GM19238 (cell line): ENCODE measurements around the gene SOWAHB.
"Not testable (repeated sequence)": the region's sequence is repeated elsewhere in the genome, so short reads cannot be mapped to it uniquely, and the experiment has no call there.

Source experiments
- DNase-seq: peaks from one replicate; pipeline ENCODE4 v3.0.0; 2011; ENCODE audit warnings: low spot score; ENCODE audit not compliant: insufficient read length

Gene SOWAHB

DNA sequence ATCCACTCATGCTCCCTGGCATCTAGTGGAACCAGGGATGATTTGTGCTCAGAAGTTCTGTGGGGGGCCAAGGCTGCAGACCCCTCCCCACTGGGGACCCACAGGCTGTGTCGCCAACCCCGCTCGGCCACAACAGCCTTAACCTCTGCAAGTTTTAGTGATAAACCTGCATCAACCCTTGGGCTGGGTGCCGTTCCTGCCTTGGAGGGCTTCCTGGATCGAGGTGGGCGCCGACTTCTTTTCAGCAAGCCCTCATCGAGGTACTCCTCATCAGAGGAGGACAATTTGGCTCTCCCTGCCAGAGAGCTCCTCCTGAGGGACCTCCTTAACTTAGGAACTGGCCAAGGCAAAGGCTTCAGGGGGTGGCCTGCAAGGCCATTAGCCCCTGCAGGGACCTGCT, 1.9 kb downstream of the SOWAHB start:
- no peak for DNase-seq

GRCh38 chr4:76895619-76896018, 2.3 kb downstream of the SOWAHB start:
- DNase-seq: no peak

- DNase-seq: no peak
Observed at GRCh38 chr4:76894537-76895255, 3.2 kb downstream of the SOWAHB start.

GRCh38 chr4:76892601-76893000, 5.3 kb downstream of the SOWAHB start:
- DNase-seq: no peak

- no peak for DNase-seq
Observed at GRCh38 chr4:76892001-76892400, 5.9 kb downstream of the SOWAHB start.

- no peak for DNase-seq
Observed at GRCh38 chr4:76886848-76887441, 11.0 kb downstream of the SOWAHB start.

GRCh38 chr4:76886214-76886613, 11.7 kb downstream of the SOWAHB start:
- DNase-seq: no peak

GRCh38 chr4:76883147-76883546, 14.8 kb downstream of the SOWAHB start:
- no peak for DNase-seq

GRCh38 chr4:76882630-76883029, 15.3 kb downstream of the SOWAHB start:
- no peak for DNase-seq

DNA sequence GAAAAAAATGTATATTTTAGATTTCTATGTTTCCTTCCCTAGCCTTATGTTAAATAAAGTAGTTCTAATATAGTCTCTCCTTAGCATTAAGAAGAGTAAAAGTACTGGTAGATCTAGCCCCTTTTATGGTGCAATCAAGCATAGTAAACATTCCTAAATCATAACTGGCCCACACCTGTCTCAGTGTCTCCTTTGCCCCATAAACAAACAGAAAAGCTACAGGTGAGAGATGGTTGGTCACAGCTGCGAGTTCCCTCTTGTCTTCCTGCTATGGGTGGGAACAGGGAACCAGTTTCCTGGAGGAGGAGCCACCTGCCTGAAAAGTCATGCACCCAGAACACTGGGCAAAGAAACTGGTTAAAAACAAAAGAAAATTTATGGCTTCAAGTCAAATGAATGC, 16.6 kb downstream of the SOWAHB start:
- DNase-seq: no peak

- DNase-seq: no peak
Observed at GRCh38 chr4:76879731-76880364, 18.1 kb downstream of the SOWAHB start.

GRCh38 chr4:76878641-76879165, 19.2 kb downstream of the SOWAHB start:
- DNase-seq: not testable (repeated sequence)

DNA sequence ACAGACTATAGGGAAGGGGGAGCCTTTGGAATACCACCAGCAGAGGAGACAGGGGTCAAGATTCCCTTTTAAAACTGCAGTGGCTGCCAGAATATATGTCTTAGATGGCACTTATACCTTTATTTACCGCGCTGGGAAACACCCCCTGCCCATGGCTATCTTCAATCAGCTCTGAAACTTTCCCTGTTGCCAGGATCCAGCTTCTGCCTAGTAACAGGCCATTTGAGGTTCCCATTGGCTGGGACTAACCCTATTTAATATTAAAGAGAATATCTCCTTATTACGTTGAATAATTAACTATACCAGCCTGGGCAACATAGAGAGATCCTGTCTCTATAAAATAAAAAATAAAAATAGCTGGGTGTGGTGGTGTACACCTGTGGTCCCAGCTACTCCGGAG, 23.8 kb downstream of the SOWAHB start:
- DNase-seq: no peak

GRCh38 chr4:76873495-76873894, 24.4 kb downstream of the SOWAHB start:
- no peak for DNase-seq

GRCh38 chr4:76872556-76872955, 25.4 kb downstream of the SOWAHB start:
- DNase-seq: no peak

DNA sequence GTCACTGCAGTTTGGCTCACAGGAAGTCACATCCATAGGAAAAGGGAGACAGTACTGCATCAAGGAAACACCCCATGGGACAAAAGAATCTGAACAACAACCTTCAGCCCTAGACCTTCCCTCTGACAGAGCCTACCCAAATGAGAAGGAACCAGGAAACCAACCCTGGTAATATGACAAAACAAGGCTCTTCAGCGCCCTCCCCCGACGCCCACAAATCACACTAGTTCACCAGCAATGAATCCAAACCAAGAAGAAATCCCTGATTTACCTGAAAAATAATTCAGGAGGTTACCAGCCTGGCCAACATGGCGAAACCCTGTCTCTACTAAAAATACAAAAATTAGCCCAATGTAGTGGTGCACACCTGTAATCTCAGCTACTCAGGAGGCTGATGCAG, 29.2 kb downstream of the SOWAHB start:
- not testable (repeated sequence) for DNase-seq

GRCh38 chr4:76867880-76868655, 29.9 kb downstream of the SOWAHB start:
- no peak for DNase-seq

GRCh38 chr4:76867377-76867776, 30.6 kb downstream of the SOWAHB start:
- no peak for DNase-seq

DNA sequence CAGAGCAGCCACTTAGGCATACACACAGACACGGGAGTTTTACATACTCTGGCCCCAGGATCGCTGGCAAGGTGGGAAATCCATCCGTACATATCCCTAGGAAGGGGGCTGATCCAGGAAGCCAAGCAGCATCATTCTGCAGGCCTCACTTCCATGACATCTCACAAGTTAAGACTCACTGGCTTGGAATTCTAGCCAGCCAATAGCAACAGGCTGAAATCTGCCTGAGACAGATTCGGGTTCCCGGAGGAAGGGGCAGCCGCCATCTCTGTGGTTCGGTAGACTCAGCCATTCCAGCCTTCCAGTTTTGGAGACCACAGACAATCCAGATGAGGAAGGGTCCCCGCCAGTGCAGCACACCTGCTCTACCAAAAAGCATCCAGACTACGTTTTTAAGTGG, 31.3 kb downstream of the SOWAHB start:
- DNase-seq: no peak

DNA sequence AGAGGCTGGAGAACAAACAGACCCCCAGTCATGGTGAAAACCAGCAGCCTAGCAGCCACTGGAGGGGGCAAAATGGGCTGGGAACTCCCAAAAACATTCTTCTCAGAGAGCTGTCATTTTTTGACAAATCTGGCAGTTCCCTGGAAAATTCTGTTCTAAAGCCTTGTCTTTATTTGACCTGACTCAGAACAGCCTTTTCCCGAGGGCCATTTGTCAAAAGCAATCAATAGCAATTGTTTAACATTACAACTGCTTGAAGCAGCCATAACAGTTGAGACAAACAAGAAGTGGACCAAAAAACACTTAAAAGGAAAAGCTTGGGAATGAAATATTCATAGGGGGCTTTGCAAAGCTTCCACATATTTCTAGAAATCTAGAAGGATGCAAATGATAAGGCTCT, 39.6 kb downstream of the SOWAHB start:
- no peak for DNase-seq

GRCh38 chr4:76857074-76857409, 40.9 kb downstream of the SOWAHB start:
- DNase-seq: no peak
